Measurements from ENCODE around the gene CRELD2.

DNA sequence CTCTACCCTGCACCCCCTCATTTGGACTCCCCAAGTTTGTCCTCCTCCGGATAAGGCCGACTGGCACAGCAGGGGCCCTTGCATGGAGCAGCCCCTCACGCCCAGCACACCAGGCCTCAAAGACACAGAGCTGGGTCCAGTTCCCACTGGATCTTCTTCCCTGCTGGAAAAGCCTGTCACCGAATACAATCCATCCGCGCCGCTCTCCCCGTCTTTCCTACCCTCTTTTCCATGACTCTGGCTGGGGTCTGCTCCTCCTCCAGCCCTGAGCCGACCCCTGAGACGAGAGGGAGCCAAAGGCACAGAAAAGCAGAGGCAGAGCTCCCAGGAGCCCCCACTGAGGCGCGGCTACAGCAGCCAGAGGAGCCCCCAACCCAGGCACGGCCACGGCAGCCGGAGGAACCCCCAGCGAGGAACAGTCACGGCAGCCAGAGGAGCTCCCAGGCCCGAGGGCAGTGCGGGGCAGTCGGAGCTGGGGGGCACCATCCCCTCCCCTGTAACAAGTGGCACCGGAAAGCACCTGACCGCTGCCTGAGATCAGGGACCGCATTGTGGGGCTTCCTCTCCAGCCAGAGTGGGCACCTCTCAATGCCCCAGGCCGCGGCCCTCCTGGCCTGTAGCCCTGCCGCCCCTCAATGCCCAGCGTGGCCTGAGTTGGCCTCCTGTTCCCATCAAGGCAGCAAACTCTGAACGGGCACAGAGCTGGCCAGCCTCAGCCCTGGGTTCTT is 12.2 kb upstream of the CRELD2 start:
- TF ChIP-seq EP300 (IDR thresholded peaks at IDR 0.05) = no peak
- TF ChIP-seq, protein P1, sequence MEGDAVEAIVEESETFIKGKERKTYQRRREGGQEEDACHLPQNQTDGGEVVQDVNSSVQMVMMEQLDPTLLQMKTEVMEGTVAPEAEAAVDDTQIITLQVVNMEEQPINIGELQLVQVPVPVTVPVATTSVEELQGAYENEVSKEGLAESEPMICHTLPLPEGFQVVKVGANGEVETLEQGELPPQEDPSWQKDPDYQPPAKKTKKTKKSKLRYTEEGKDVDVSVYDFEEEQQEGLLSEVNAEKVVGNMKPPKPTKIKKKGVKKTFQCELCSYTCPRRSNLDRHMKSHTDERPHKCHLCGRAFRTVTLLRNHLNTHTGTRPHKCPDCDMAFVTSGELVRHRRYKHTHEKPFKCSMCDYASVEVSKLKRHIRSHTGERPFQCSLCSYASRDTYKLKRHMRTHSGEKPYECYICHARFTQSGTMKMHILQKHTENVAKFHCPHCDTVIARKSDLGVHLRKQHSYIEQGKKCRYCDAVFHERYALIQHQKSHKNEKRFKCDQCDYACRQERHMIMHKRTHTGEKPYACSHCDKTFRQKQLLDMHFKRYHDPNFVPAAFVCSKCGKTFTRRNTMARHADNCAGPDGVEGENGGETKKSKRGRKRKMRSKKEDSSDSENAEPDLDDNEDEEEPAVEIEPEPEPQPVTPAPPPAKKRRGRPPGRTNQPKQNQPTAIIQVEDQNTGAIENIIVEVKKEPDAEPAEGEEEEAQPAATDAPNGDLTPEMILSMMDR (IDR thresholded peaks at IDR 0.05) = no peak
